ENCODE measurements around the gene UNC119.

The UNC119 gene

GRCh38 chr17:28544402-28545140 lies 7.9 kb downstream of the UNC119 start:
- Histone ChIP-seq H3K4me3 (ENCODE audit: low read length) (no peak overlapping the region), H3K9me3 (ENCODE audit: control insufficient read depth, insufficient read depth, low read length) (no peaks in the 10 kb centered on the region), H3K27ac (ENCODE audit: low read length) (no peak overlapping the region), H3K4me1 (ENCODE audit: control insufficient read depth, insufficient read depth, low read length) (peaks cover 3% of the 10 kb centered on the region), H3K27me3 (ENCODE audit: control insufficient read depth, insufficient read depth, low read length) (no peaks in the 10 kb centered on the region), H3K36me3 (ENCODE audit: control insufficient read depth, insufficient read depth, low read length) (peaks cover 5% of the 10 kb centered on the region)
- no peak for DNase-seq (ENCODE audit: low read depth, low spot score)
- no CpG with 5 or more reads among the region's 4 CpGs for WGBS (ENCODE audit: insufficient coverage, insufficient read length)

GRCh38 chr17:28541439-28541838 lies 11.0 kb downstream of the UNC119 start:
- WGBS (ENCODE audit: insufficient coverage, insufficient read length): no CpG with 5 or more reads among the region's 4 CpGs

GRCh38 chr17:28540231-28540630 lies 12.2 kb downstream of the UNC119 start:
- H3K27ac ChIP-seq (ENCODE audit: low read length): no peak overlapping the region
- H3K4me3 ChIP-seq (ENCODE audit: low read length): no peak overlapping the region
- H3K36me3 ChIP-seq (ENCODE audit: control insufficient read depth, insufficient read depth, low read length): no peaks in the 10 kb centered on the region
- no CpG with 5 or more reads among the region's 4 CpGs for WGBS (ENCODE audit: insufficient coverage, insufficient read length)
- H3K9me3 ChIP-seq (ENCODE audit: control insufficient read depth, insufficient read depth, low read length): no peaks in the 10 kb centered on the region
- DNase-seq (ENCODE audit: low read depth, low spot score): no peak
- peaks cover 2% of the 10 kb centered on the region; the same call in 1 of the 2 replicates for H3K4me1 ChIP-seq (ENCODE audit: control insufficient read depth, insufficient read depth, low read length)
- no peaks in the 10 kb centered on the region for H3K27me3 ChIP-seq (ENCODE audit: control insufficient read depth, insufficient read depth, low read length)

More at GRCh38 chr17:28541439-28541838, 11.0 kb downstream of the UNC119 start:
- Histone ChIP-seq H3K4me3 (ENCODE audit: low read length) (no peak overlapping the region), H3K36me3 (ENCODE audit: control insufficient read depth, insufficient read depth, low read length) (no peaks in the 10 kb centered on the region), H3K4me1 (ENCODE audit: control insufficient read depth, insufficient read depth, low read length) (peaks cover 2% of the 10 kb centered on the region; the same call in 1 of the 2 replicates), H3K27ac (ENCODE audit: low read length) (no peak overlapping the region), H3K9me3 (ENCODE audit: control insufficient read depth, insufficient read depth, low read length) (no peaks in the 10 kb centered on the region), H3K27me3 (ENCODE audit: control insufficient read depth, insufficient read depth, low read length) (no peaks in the 10 kb centered on the region)
- no peak for DNase-seq (ENCODE audit: low read depth, low spot score)

GRCh38 chr17:28538296-28538895 lies 14.0 kb downstream of the UNC119 start:
- no peak overlapping the region for H3K4me3 ChIP-seq (ENCODE audit: low read length)
- DNase-seq (ENCODE audit: low read depth, low spot score): no peak
- no CpG with 5 or more reads among the region's 14 CpGs for WGBS (ENCODE audit: insufficient coverage, insufficient read length)

GRCh38 chr17:28537219-28537610 lies 15.2 kb downstream of the UNC119 start:
- no CpG with 5 or more reads among the region's 12 CpGs for WGBS (ENCODE audit: insufficient coverage, insufficient read length)
- Histone ChIP-seq H3K9me3 (ENCODE audit: control insufficient read depth, insufficient read depth, low read length) (no peaks in the 10 kb centered on the region), H3K27ac (ENCODE audit: low read length) (no peak overlapping the region), H3K4me3 (ENCODE audit: low read length) (no peak overlapping the region), H3K36me3 (ENCODE audit: control insufficient read depth, insufficient read depth, low read length) (no peaks in the 10 kb centered on the region), H3K27me3 (ENCODE audit: control insufficient read depth, insufficient read depth, low read length) (no peaks in the 10 kb centered on the region), H3K4me1 (ENCODE audit: control insufficient read depth, insufficient read depth, low read length) (no peaks in the 10 kb centered on the region)
- no peak for DNase-seq (ENCODE audit: low read depth, low spot score)

More at GRCh38 chr17:28538296-28538895, 14.0 kb downstream of the UNC119 start:
- Histone ChIP-seq H3K9me3 (ENCODE audit: control insufficient read depth, insufficient read depth, low read length) (no peaks in the 10 kb centered on the region), H3K27me3 (ENCODE audit: control insufficient read depth, insufficient read depth, low read length) (no peaks in the 10 kb centered on the region), H3K36me3 (ENCODE audit: control insufficient read depth, insufficient read depth, low read length) (no peaks in the 10 kb centered on the region), H3K4me1 (ENCODE audit: control insufficient read depth, insufficient read depth, low read length) (no peaks in the 10 kb centered on the region), H3K27ac (ENCODE audit: low read length) (no peak overlapping the region)

- H3K9me3 ChIP-seq (ENCODE audit: control insufficient read depth, insufficient read depth, low read length): no peaks in the 10 kb centered on the region
- no peak for DNase-seq (ENCODE audit: low read depth, low spot score)
- no peaks in the 10 kb centered on the region for H3K4me1 ChIP-seq (ENCODE audit: control insufficient read depth, insufficient read depth, low read length)
- no CpG with 5 or more reads among the region's 9 CpGs for WGBS (ENCODE audit: insufficient coverage, insufficient read length)
- H3K27me3 ChIP-seq (ENCODE audit: control insufficient read depth, insufficient read depth, low read length): no peaks in the 10 kb centered on the region
- no peak overlapping the region for H3K4me3 ChIP-seq (ENCODE audit: low read length)
- no peaks in the 10 kb centered on the region for H3K36me3 ChIP-seq (ENCODE audit: control insufficient read depth, insufficient read depth, low read length)
- H3K27ac ChIP-seq (ENCODE audit: low read length): no peak overlapping the region
Observed at GRCh38 chr17:28536532-28537218, 15.7 kb downstream of the UNC119 start.

- no peaks in the 10 kb centered on the region for H3K9me3 ChIP-seq (ENCODE audit: control insufficient read depth, insufficient read depth, low read length)
- WGBS (ENCODE audit: insufficient coverage, insufficient read length): no CpG with 5 or more reads among the region's 11 CpGs
- no peak overlapping the region for H3K4me3 ChIP-seq (ENCODE audit: low read length)
- no peaks in the 10 kb centered on the region for H3K36me3 ChIP-seq (ENCODE audit: control insufficient read depth, insufficient read depth, low read length)
- no peak for DNase-seq (ENCODE audit: low read depth, low spot score)
- H3K4me1 ChIP-seq (ENCODE audit: control insufficient read depth, insufficient read depth, low read length): no peaks in the 10 kb centered on the region
- H3K27me3 ChIP-seq (ENCODE audit: control insufficient read depth, insufficient read depth, low read length): no peaks in the 10 kb centered on the region
- no peak overlapping the region for H3K27ac ChIP-seq (ENCODE audit: low read length)
Observed at GRCh38 chr17:28534740-28535375, 17.6 kb downstream of the UNC119 start.

- WGBS (ENCODE audit: insufficient coverage, insufficient read length): 100% methylated on average over 1 of the region's 16 CpGs
- no peaks in the 10 kb centered on the region for H3K4me1 ChIP-seq (ENCODE audit: control insufficient read depth, insufficient read depth, low read length)
- no peaks in the 10 kb centered on the region for H3K9me3 ChIP-seq (ENCODE audit: control insufficient read depth, insufficient read depth, low read length)
- H3K27ac ChIP-seq (ENCODE audit: low read length): no peak overlapping the region
- no peak for DNase-seq (ENCODE audit: low read depth, low spot score)
- no peaks in the 10 kb centered on the region for H3K27me3 ChIP-seq (ENCODE audit: control insufficient read depth, insufficient read depth, low read length)
- no peaks in the 10 kb centered on the region for H3K36me3 ChIP-seq (ENCODE audit: control insufficient read depth, insufficient read depth, low read length)
- no peak overlapping the region for H3K4me3 ChIP-seq (ENCODE audit: low read length)
Observed at GRCh38 chr17:28533091-28533807, 19.2 kb downstream of the UNC119 start.

GRCh38 chr17:28532050-28532960 lies 20.1 kb downstream of the UNC119 start:
- Histone ChIP-seq H3K4me3 (ENCODE audit: low read length) (no peak overlapping the region), H3K36me3 (ENCODE audit: control insufficient read depth, insufficient read depth, low read length) (no peaks in the 10 kb centered on the region), H3K9me3 (ENCODE audit: control insufficient read depth, insufficient read depth, low read length) (no peaks in the 10 kb centered on the region), H3K27me3 (ENCODE audit: control insufficient read depth, insufficient read depth, low read length) (no peaks in the 10 kb centered on the region), H3K4me1 (ENCODE audit: control insufficient read depth, insufficient read depth, low read length) (no peaks in the 10 kb centered on the region), H3K27ac (ENCODE audit: low read length) (no peak overlapping the region)
- DNase-seq (ENCODE audit: low read depth, low spot score): no peak
- WGBS (ENCODE audit: insufficient coverage, insufficient read length): no CpG with 5 or more reads among the region's 7 CpGs

All from iPS DF 6.9 (cell line).